ENCODE measurements around the gene ACACB. TPM values are rescaled to one million over a fixed set of nuclear protein-coding genes. Genes with fewer than 3 reads are reported as not detected.

ACACB gene
- total and polyA plus RNA-seq, 2 donors (not counting 3 experiments of a cell fraction or from before 2014, with no cell fraction given): 1.3 to 5.7 TPM

- Histone ChIP-seq H3K4me1 (ENCODE audit: control insufficient read depth, extremely low read depth, insufficient read depth, low read length) (no peaks in the 10 kb centered on the region), H3K4me2 (ENCODE audit: insufficient read depth, low read length) (no peak overlapping the region), H3K9me3 (replicated peaks; ENCODE audit: control insufficient read depth, insufficient read depth, low read length) (no peaks in the 10 kb centered on the region), H2AFZ (ENCODE audit: low read depth, low read length) (no peak overlapping the region), H3K9me1 (replicated peaks; ENCODE audit: control insufficient read depth, extremely low read depth, insufficient read depth, low read length) (no peaks in the 10 kb centered on the region), H4K20me1 (replicated peaks; ENCODE audit: control insufficient read depth, extremely low read depth, insufficient read depth, low read length) (no peaks in the 10 kb centered on the region), H3K27ac (ENCODE audit: insufficient read depth, low read depth, low read length) (no peak overlapping the region), H3K36me3 (ENCODE audit: control insufficient read depth in 2 of 2, extremely low read depth in 1 of 2, insufficient read depth in 2 of 2, low read length in 2 of 2) (no peaks in the 10 kb centered on the region), H3K9ac (replicated peaks; ENCODE audit: extremely low read depth, insufficient read depth, low read length) (no peak overlapping the region), H3K79me2 (ENCODE audit: control insufficient read depth, insufficient read depth, low read length) (no peaks in the 10 kb centered on the region), H3K27me3 (ENCODE audit: control insufficient read depth in 2 of 2, insufficient read depth in 2 of 2, low read length in 2 of 2) (no peaks in the 10 kb centered on the region), H3K4me3 (replicated peaks in 1 of 3; ENCODE audit: insufficient read depth in 1 of 3, low read depth in 1 of 3, low read length in 3 of 3) (no peak overlapping the region)
- TF ChIP-seq CTCF (IDR thresholded peaks at IDR 0.05; ENCODE audit: extremely low read depth in 1 of 2, insufficient read depth in 1 of 2, low read depth in 1 of 2, low read length in 2 of 2): no peak
- no peak for TF ChIP-seq POLR2AphosphoS5 (IDR thresholded peaks at IDR 0.05; ENCODE audit: insufficient read depth, low read depth, low read length)
- TF ChIP-seq POLR2A (IDR thresholded peaks at IDR 0.05; ENCODE audit: low read depth, low read length): no peak
- TF ChIP-seq MAX (IDR thresholded peaks at IDR 0.05; ENCODE audit: insufficient read depth, insufficient read length): no peak
- TF ChIP-seq FOS (IDR thresholded peaks at IDR 0.05; ENCODE audit: borderline replicate concordance, insufficient read depth, low read length): no peak
- TF ChIP-seq MYC (IDR thresholded peaks at IDR 0.05; ENCODE audit: low read depth, low read length): no peak
- TF ChIP-seq GATA2 (IDR thresholded peaks at IDR 0.05; ENCODE audit: insufficient read depth, insufficient read length, low read depth, low read length): no peak
- no peak for TF ChIP-seq EZH2 (IDR thresholded peaks at IDR 0.05; ENCODE audit: borderline replicate concordance, low read depth, low read length, severe bottlenecking)
- no peak for TF ChIP-seq JUN (IDR thresholded peaks at IDR 0.05; ENCODE audit: borderline replicate concordance, insufficient read depth, insufficient read length, low read depth)
- dilution Hi-C loops (cut with MboI; ENCODE audit: extremely low pct_ligation_motif_present, low sequenced_read_pairs): no loop called here
- ChIA-PET CTCF (interaction anchor here (0.6 to 1.4 kb wide), 3 partner anchors 9 to 160 kb away, joined by 3 read pairs; no protein-coding TSS in a partner anchor), POLR2A (no interaction called here)
- intact Hi-C loops (cut with micrococcal nuclease): no loop called here
- BruUV-seq (replicated peaks): no TSS peak
- DNase-seq (ENCODE audit: low read depth, low spot score) (no peak), FAIRE-seq (no peak)
Measured at GRCh38 chr12:109273354-109273753, 157.0 kb downstream of the ACACB start.

Data from endothelial cell of umbilical vein (primary cell).